HG03558 (cell line): ENCODE data around the gene WWTR1.

Experiments used
- ATAC-seq: cut with Tn5 transposase; IDR thresholded peaks from one replicate; pipeline ENCODE4 v1.9.1; 2021; ENCODE audit warnings: moderate number of reproducible peaks; ENCODE audit not compliant: unreplicated experiment; ENCODE audit errors: extremely low read depth

The WWTR1 gene

DNA sequence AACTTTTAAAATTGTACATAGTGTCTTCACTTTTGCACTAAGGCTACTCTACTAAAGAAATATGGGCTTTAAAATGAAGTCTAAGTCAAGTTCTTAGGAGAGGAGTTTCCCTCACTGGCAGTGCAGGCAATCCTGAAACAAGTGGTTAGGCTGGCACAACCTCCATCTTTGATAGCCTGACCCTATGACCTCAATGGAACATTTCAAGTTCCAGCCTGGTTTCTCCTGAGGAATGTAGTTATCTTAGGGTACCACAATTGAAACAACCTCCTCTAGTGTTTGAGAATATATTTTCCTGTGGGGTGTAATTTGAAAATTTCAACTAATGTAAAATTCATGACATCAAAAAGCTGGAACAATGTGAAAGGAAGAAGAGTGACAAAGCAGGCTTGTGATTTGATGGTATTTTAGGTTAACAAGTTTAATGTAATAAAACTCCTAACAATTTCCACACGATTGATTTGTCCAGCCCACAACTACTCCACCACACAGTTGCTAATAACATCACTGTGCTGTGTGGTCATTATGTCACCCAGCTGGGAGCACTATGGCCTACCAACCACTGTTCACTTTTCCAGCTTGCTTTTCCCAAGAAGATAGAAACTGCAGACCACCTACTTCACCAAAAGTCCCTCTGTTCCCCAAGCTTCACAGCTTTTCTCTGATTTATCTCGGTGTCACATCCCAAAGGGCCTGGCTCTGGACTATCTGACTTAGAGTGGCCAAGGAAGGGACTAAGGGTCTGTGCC, 1.8 kb downstream of the WWTR1 start:
- no peak for ATAC-seq

DNA sequence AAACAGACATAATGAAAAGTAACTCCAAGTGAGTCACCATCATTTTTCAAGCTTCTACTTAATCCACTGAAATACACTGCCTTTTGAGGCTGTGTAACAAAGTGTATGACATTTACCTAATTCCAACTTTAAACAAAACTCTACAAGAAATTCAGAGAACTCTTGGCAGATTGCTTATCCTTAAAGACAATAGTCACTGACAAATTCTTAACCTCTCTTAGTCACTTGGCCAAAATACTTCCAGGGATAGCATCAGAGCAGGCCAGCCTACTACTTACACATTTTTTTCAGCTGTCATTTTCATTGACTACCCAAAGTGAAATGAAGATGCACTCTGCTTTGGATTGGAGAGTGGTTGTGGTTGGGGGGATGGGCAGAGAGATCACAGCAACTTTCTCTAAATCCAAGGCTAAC, 3.6 kb downstream of the WWTR1 start:
- ATAC-seq: no peak

DNA sequence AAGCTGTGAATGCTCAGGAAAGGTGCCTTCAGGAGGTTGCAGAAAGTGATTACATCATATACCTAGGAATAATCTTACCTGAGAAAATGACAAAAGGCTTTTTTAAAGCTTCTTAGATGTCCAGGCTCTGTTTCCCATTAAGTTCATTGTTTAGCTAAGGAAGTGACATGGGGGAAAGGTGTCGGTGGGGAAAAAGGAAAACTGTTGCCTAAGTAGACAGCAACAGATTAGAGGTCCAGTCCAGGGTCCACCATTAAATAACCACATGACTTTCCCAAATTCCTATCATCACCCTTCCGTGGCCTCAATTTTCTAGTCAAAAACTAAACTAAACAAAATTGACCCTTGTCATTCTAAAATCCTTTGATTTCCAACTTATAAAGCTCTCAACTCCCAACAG, 4.3 kb downstream of the WWTR1 start:
- ATAC-seq: no peak

DNA sequence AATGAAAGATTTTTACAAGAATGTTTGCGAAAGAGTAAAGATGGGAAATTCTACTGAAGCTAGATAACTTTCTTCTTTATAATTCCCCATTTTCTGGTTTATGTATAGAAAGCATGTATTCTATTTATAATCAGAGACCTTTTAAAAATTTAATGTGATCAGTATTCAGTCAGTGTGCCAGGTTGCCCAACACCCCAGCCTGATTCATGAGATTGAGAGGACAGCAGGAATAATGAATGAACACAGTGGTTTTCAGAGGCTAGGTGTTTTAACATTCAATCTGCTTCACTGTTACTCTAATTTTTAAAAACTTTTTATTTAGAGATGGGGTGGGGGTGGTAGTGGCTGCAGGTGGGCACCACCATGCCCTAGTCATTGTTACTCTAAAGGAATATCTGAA, 4.7 kb downstream of the WWTR1 start:
- ATAC-seq: no peak

DNA sequence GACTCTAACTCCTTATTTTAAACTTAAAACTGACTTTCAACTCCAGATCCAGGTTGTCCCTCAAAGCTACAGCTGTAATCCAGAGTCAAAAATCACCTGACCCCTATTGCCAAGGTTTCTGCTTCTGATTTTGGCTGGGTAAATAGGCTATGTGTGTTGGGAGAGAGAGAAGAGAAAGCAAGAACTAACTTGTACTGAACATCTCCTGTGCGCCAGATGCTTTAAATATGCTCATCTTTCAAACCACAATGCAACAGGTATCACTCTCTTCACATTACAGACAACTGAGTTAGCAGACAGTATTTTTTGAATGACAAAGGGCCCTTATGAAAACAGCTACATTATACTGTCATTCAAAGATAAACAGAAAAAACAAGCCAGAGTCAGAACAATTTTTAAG, 7.0 kb downstream of the WWTR1 start:
- no peak for ATAC-seq

DNA sequence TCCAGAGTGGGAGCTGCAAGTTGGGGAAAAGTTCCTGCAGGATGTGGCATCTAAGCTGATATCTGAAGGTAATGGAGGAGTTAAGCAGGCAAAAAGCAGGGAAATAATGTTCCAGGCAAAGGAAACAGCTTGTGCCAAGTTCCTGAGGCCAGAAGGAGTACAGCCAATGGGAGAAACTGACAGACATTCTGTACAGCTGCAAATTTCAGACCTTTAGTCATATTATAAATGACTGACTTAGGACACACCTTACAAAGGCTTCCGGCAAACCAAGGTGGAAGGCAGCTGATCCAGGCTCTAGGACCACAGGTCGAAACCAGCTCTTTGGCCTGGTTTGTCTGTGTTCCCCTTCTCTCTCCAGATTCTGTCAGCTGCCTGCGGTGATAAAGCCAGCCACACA, 9.3 kb downstream of the WWTR1 start:
- no peak for ATAC-seq

DNA sequence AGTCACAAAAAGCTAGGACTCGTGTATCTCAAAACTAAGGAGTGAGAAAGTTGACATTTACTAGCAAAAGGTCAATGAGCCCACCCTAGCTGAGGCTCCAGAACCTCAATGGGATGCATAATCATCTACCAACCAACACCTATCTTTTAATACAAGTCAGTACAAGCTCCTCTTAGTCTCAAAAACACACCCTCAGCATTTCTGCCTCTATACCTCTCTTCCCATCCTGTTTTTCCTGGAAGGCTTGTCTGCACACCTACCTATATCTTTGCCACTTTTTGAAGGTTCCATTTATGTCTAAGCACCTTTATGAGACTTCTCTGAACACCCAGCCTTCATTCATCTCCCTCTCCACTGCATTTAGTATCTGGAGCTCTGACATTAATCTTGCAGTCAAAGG, 10.0 kb downstream of the WWTR1 start:
- ATAC-seq: no peak

DNA sequence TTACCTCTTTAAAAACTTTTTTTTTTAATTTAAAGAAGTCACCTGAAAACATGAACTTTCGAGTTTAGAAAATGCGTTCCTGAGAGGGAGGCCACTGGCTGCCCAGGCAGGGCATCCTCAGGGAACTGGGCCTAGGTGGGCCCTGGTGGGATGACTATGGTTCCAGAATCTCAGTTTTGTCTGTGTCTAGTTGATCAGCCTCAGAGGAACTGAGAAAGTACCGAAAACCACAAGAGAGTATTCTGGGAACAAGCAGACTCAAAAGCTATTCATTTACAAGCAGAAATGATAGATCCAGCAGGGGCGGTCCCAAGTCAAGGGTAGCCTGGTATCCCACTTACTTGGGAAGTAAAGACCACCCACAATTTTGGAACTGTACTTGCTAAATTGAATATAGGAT, 10.5 kb downstream of the WWTR1 start:
- no peak for ATAC-seq

DNA sequence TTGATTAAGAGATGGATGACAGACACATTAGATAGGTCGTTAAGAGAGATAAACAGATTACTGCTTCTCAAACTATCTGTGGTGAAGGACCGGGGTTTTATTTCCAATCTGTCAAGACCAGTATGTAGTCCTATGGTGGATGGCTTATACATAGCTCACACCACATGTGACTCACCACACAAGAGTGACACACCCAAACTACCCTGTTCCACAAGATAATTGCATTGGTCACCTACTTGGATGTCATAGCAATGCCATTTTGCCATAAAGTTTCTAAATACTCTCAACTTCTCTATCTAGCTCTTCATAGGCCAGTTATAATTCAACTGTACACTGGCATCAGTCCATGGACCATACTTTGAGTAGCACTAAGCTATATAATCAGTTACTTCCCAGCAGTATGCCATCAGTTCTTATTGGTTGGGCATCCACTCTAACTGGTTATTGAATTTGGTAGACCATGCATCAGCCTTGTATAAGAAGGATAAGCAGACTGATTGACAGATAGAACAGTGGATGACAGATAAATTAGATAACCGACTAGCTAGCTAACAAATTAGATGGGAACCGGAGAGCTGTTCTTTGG, 11.6 kb downstream of the WWTR1 start:
- no peak for ATAC-seq

DNA sequence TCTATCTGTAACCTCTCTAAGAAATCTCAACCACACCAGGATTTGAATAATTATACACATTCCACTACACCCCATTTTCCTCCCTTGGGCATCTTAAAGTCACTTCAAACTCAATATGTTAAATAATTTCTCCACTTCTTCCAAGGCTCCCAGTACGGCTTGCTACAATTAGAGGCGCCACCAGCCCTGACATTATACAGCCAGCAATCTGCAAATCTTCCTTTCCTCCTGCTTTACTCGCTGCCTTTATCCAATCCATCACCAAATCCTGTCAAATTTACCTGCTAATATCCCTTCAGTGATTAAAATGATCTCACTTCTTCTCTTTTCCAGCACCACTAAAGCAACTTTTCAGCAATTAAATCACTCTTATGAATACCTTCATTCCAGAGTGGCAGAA, 13.9 kb downstream of the WWTR1 start:
- ATAC-seq: no peak

DNA sequence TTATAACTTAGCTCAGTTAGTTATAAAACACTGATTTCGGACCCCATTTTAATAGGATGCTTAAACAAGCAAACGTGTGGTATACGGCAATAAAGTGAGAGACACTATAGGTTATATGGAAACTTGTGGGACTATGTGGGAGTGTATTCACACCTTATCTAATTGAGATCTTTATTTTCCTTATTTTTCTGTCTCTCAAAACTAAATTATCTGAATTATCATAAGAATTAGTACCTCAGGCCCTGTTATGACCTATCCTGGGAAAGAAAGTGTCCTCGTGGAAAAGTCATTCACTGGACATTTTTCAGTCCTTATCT, 14.4 kb downstream of the WWTR1 start:
- ATAC-seq: no peak

DNA sequence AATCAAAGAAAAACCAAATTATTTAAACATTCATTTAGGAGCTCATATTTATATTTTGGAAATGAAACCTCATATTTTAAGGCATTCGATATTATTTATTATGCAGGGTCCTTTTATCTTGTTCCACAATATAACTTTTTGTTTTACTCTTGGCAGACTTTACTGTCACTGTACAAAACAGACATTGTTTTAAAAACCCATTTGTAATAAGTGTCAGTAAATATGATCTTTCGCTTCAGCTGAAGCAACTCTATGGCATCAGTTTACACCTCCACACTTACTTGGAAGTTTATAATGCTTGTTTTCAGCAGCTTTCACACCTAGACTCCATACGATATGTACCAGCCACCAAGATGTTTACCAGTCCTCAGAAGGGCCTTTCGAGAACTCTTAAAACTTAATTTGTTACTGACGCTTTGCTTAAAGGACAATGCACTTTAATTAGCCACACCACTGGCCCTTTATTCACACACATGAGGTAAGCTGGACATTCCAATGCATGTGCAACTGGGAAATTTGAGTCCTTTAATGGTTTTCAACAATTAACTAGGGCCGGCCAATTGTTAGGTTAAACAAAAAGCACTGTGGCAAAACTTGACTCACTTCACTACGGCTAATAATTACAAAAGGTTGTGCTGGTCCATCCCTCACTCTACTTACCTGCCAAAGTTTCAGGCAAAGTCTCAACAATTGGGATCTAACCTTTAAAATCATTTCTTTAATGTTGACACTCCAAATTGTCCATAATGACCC, 16.7 kb downstream of the WWTR1 start:
- ATAC-seq: no peak

DNA sequence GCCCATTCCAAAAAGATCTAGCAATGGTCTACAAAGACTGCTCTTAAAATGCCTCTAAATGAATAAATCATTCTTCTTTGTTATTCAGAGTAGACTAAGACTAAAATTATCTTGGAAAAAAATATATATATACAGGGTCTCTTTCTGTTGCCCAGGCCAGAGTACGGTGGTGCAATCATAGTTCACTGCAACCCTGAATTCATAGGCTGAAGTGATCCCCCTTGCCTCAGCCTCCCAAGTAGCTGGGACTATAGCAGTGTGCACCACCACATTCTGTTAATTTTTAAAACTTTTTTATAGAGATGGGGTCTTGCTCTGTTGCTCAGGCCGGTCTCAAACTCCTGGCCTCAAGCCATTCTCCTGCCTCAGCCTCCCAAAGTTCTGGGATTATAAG, 18.7 kb downstream of the WWTR1 start:
- no peak for ATAC-seq

DNA sequence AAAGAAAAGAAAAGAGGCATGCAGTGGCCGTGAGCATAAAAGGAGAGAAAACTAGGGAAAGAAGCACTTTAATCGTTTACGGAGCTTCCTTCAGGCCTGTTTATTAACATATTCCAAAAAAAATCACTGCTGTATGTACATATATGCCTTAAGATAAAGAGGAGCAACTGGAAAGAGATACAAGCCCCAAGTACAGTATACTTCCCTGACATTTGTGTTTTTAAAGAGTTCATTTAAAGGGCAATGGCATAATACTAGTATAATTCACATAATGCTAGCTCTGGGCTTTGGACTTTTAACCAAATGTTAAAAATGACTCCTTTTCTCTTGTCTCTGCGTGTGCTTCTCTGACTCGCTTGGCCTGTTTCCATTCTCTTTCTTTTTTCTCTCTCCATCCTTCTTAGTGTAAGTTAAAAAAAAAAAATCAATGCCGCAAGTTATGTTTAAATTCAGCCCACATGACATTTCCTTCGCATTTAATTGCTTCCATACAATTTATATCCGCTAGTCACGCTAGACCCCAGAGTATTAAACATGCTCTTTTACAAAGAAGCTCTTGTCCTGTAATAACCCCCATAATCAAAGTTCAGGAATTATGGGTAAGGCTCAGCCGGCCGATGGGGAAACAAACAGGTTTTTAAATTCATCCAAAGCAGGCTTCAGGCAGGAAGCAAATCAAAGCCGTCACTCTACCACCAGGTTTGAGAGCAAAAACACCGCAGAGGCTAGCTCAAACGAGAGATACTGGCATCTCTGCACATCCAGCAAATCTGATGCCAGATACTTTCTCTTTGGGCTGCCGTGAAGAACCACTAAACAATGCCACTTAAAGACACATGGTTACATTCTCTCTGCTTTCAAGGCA, 19.4 kb downstream of the WWTR1 start:
- no peak for ATAC-seq

DNA sequence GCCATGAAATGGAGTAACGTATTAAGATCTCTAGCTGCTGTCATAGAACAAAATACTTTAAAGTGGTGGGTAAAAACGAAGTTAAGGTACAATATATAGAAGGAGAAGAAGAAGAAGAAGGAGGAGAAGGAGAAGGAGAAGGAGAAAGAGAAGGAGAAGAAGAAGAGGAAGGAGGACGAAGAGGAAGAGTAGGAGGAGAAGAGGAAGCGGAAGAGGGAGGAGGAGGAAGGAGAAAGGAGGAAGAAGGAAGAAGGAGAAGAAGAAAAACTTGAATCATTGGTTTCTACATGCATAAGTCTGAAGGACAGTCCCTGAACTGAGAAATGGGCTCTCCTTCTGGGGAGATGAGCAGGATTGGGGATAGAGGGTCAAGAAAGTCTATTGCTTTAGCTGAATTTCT, 22.4 kb downstream of the WWTR1 start:
- no peak for ATAC-seq

DNA sequence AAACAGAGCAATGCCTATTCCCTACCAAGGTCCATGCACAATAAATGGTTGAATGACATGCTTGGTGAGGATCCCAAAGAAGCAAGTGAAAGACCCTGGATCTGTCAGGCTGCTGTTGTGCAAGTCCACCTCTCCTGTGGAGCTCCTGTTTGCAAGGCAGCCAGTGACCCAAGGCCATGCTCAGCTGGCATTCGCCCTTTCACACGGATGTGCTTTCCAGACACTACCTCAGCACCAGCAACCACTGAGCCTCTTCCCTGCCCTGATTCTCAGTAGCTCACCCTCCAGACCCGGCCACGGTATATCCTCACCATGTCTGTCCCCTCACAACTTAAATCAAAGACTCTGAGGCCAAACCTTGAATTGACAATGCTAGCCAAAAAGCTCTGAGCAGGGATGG, 23.3 kb downstream of the WWTR1 start:
- ATAC-seq: no peak

DNA sequence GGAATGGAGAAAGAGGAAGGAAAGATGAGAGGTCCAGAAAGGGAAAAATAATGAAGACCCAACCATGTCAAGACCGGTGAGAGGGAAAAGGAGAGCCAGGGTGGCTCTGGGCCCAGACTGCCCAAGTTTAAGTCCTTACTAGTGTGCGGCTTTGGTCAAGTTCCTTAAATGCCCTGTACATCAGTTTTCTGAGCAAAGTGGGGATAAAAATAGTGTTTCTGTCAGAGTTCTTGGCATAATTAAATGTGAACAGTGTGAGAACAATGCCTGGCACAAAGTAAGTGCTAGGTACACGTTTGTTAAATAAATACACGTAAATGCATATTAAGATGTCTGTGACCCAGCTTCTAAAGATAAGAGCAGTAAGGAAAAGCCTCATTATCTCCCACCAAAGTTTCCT, 23.8 kb downstream of the WWTR1 start:
- ATAC-seq: no peak

DNA sequence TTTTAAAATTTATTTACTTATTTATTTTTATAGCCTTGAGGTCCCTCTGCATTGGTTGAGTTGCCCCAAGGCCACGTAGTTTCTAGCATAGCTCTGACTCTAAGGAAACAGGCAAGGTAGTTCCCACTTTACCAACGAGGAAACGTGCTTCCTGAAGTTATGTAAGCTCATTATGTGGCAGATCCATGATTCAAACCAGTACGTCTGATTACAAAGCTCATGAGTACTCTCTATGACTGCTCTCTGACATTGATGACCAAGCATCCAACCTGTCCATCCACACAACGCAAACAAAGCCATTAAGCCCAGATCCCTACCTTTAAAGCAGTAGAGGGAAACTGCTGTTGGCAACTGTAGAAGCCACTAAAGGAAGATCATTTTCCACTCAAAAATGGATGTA, 25.6 kb downstream of the WWTR1 start:
- no peak for ATAC-seq

DNA sequence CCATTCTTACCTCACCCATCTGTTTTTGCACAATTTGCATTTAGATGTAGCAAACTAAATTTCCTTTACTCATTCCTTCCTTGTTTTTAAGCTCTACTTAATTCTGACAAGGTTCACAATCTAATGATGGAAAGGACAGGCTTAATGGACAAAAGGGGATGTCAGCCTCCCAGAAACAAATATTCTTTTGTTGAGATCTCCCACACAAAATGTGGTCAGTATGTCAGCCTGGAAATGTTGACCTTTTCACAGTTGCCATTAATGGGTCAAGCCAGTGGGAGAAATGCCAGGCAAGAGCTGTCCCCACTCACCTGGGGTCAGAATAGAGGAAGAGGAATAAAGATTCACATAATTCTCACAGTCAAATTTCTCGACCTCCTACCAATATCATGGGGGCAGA, 27.0 kb downstream of the WWTR1 start:
- no peak for ATAC-seq

DNA sequence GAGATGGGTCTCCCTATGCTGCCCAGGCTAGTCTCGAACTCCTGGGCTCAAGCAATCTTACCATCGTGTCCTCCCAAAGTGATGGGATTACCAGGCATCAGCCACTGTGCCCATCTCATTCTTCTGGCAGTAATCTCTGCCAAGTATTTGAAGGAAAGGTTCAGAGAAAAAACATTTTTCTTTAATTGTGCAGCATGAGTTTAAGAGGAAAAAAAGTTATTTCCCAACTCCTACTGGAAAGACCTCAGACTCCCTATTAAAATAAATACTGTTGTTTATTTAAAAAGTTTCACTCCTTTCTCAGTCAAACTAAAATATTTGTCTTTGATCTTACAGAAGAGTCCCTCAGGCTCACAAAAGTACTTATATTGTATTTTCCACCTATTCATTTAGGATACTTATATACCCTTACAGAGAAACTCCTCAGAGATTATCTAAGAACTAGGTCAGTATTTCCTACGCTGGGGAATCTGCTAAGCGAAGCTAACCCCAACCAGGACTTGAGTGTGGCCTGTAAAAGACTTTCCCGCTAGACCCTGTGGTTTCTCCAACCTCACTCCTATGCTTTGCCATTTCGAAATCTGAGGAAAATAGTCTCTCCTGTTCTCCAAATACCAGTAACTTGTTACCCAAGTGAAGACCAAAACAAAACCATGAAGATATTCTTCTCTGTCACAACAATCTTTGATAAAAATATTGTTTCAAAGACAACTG, 28.7 kb downstream of the WWTR1 start:
- no peak for ATAC-seq
